ENCODE measurements around the gene NAP1L5.

The NAP1L5 gene

GRCh38 chr4:88660446-88661294, 37.0 kb downstream of the NAP1L5 start:
- no peak for DNase-seq (ENCODE audit: low read depth)

GRCh38 chr4:88659890-88660208, 37.8 kb downstream of the NAP1L5 start:
- no peak for DNase-seq (ENCODE audit: low read depth)

- no peak for DNase-seq (ENCODE audit: low read depth)
Measured at GRCh38 chr4:88659055-88659889, 38.4 kb downstream of the NAP1L5 start.

- DNase-seq (ENCODE audit: low read depth) = no peak
Measured at GRCh38 chr4:88655226-88655625, 42.4 kb downstream of the NAP1L5 start.

- DNase-seq (ENCODE audit: low read depth) = no peak
Measured at GRCh38 chr4:88653371-88653946, 44.2 kb downstream of the NAP1L5 start.

- DNase-seq (ENCODE audit: low read depth) = no peak
Measured at GRCh38 chr4:88649716-88650115, 47.9 kb downstream of the NAP1L5 start.

- DNase-seq (ENCODE audit: low read depth) = no peak
Measured at GRCh38 chr4:88646528-88647280, 50.9 kb downstream of the NAP1L5 start.

- DNase-seq (ENCODE audit: low read depth) = no peak
Measured at GRCh38 chr4:88645994-88646393, 51.6 kb downstream of the NAP1L5 start.
